ENCODE measurements around the gene OR5B12. TPM values are rescaled to one million over a fixed set of nuclear protein-coding genes. Genes with fewer than 3 reads are reported as not detected.

OR5B12 gene
- not detected for total RNA-seq

DNA sequence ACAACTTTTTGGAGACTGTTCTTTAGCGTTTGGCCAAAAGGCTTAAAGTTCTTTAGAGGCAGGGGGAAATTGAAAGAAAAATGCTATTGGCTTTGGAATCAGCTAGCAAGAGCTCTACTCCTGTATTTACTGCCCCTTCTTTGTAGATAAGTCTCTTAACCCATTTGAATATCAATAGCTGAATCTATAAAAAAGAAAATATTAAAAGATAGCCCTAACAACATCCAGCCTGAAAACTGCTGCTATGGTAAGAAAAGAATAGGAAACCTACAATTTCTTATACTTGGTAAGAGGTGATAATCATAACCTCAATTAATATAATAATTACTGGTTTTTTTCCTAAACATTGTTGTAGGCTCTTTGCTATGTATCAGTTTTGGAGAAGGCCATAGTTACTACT is at the start of gene OR5B12:
OR5B12 (minus strand) TSS at position 101 of the 400 bp plus-strand sequence. CDS start 2,085 bp downstream, outside the sequence.
- no peak within 1 kb of the TSS for H3K4me3 Mint-ChIP-seq
- H3K9me3 Mint-ChIP-seq (ENCODE audit: low read depth), result no peaks in the 10 kb centered on the region
- no peak within 1 kb of the TSS for H3K27ac Mint-ChIP-seq
- no peak for ATAC-seq
- no peaks in the 10 kb centered on the region for H3K4me1 Mint-ChIP-seq
- no peaks in the 10 kb centered on the region for H3K27me3 Mint-ChIP-seq
- CTCF ChIA-PET, result no interaction called here
- no peaks in the 10 kb centered on the region for H3K36me3 Mint-ChIP-seq
- DNase-seq, result no peak

DNA sequence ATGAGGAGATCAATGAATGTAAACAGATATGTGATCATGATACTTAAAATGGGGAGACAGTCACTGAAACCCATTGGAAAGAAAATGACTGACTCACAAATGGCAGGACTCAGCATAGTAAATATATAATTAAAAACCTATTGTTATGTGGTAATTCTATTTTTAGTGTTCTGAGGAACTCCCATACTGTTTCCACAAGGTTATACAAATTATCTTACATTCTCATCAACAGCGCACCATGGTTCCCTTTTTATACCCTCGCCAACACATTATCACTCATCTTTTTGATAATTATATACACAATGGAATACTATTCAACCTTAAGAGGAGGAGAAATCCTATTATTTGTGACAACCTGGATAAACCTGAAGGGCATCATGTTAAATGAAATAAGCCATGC is 48.8 kb upstream of the OR5B12 start:
- H3K4me3 Mint-ChIP-seq, result no peak overlapping the region
- no peak for ATAC-seq

DNA sequence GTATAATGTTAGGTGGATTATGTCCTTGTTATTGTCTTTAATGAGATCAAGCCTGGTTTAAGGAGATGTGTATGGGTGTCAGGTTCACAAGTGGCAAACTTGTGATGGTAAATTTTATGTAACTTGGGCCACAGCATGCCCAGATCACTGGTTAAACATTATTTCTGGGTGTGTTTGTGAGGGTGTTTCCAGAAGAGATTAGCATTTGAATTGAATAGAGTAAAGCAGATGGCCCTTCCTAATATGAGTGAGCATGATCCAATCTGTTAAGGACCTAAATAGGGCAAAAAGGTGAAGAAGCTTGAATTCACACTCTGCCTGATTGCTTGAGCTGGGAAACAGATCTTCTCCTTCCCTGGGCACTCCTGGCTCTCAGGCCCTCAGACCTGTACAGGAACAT is 45.1 kb upstream of the OR5B12 start:
- H3K4me1 Mint-ChIP-seq, result no peaks in the 10 kb centered on the region
- H3K4me3 Mint-ChIP-seq, result no peak overlapping the region
- CTCF ChIA-PET, result no interaction called here
- no peak for DNase-seq
- no peak for ATAC-seq
- H3K27ac Mint-ChIP-seq, result no peak overlapping the region
- no peaks in the 10 kb centered on the region for H3K9me3 Mint-ChIP-seq (ENCODE audit: low read depth)
- H3K36me3 Mint-ChIP-seq, result no peaks in the 10 kb centered on the region
- H3K27me3 Mint-ChIP-seq, result no peaks in the 10 kb centered on the region

More for the DNA sequence above, 48.8 kb upstream of the OR5B12 start:
- CTCF ChIA-PET, result no interaction called here
- DNase-seq, result no peak
- H3K9me3 Mint-ChIP-seq (ENCODE audit: low read depth), result no peaks in the 10 kb centered on the region
- H3K36me3 Mint-ChIP-seq, result peaks cover 8% of the 10 kb centered on the region
- H3K27ac Mint-ChIP-seq, result no peak overlapping the region
- H3K4me1 Mint-ChIP-seq, result peaks cover 2% of the 10 kb centered on the region
- H3K27me3 Mint-ChIP-seq, result no peaks in the 10 kb centered on the region

DNA sequence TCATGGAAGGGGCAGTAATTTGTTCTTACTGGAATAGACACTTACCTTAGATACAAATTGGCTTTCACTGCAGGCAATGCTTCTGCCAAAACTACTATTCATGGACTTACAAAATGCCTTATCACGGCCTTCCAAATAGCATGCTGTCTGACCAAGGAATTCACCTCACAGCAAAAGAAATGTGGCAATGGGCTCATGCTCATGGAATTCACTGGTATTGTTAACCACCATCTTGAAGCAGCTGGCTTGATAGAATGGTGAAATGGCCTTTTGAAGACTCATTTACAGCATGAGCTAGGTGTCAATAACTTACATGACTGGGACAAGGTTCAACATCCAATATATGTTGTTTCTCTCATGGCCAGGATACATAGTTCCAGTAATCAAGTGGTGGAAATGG is 43.9 kb upstream of the OR5B12 start:
- ATAC-seq (no peak), DNase-seq (no peak)
- CTCF ChIA-PET, result no interaction called here
- H3K4me1 Mint-ChIP-seq, result no peaks in the 10 kb centered on the region
- no peak overlapping the region for H3K4me3 Mint-ChIP-seq
- H3K9me3 Mint-ChIP-seq (ENCODE audit: low read depth), result no peaks in the 10 kb centered on the region
- H3K27ac Mint-ChIP-seq, result no peak overlapping the region
- H3K27me3 Mint-ChIP-seq, result no peaks in the 10 kb centered on the region
- no peaks in the 10 kb centered on the region for H3K36me3 Mint-ChIP-seq

DNA sequence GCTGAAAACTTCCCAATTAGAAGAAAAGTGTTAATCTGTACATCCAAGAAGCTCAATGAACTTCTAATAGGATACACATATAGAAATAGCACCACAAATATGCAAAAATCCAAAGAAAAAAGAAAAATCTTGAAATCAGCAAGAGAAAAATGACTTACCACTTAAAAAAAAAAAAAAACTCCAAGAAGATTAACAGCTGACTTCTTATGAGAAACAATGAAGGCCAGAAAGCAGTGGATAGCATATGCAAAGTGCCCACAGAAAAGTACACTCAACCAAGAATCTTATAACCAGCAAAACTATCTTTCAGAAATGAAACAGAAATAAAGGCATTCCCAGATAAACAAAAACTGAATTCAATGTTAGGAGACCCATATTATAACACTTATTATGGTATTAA is 29.9 kb upstream of the OR5B12 start:
- DNase-seq (no peak), ATAC-seq (no peak)
- H3K36me3 Mint-ChIP-seq, result no peaks in the 10 kb centered on the region
- no peaks in the 10 kb centered on the region for H3K27me3 Mint-ChIP-seq
- no peak overlapping the region for H3K27ac Mint-ChIP-seq
- peaks cover 16% of the 10 kb centered on the region for H3K9me3 Mint-ChIP-seq (ENCODE audit: low read depth)
- no peak overlapping the region for H3K4me3 Mint-ChIP-seq
- H3K4me1 Mint-ChIP-seq, result no peaks in the 10 kb centered on the region
- CTCF ChIA-PET, result no interaction called here

DNA sequence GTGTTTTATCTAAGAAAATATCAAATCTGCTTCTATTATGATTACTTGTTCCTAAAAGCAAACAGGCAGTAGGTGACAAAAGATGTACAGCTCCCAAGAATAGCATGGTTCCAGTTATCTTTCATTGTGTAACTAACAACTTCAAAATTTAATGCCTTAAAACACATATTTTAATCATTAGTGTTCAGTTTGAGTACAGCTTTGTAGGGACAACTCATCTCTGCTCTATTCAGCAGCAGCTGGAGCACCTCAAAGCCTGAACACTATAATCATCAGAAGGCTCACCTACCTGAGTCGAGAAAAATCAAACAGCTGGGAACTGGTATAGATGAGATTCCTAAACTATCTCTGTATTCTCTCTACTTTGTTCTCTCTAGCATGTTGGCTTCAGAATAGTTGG is 24.3 kb upstream of the OR5B12 start:
- H3K36me3 Mint-ChIP-seq, result no peaks in the 10 kb centered on the region
- H3K4me3 Mint-ChIP-seq, result no peak overlapping the region
- no peaks in the 10 kb centered on the region for H3K4me1 Mint-ChIP-seq
- no peak for DNase-seq
- H3K27ac Mint-ChIP-seq, result no peak overlapping the region
- CTCF ChIA-PET, result no interaction called here
- no peaks in the 10 kb centered on the region for H3K27me3 Mint-ChIP-seq
- ATAC-seq, result no peak
- H3K9me3 Mint-ChIP-seq (ENCODE audit: low read depth), result peaks cover 5% of the 10 kb centered on the region

DNA sequence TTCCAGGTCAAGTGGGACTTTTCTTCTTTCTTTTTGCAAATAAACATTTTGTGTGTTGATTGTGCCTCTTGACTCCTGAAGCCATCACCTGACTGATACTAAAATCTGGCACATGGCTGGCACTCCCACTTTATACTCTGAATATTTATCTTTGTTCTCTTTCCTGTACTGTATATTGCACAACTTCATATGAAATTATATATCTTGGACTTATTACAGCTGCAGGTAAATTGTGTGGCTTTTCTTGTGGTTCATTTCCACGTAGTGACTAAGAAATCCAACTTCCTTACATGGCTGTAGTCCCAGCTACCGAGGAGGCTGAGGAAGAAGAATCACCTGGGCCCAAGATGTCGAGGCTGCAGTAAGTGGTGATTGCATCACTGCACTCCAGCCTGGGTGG is 23.7 kb upstream of the OR5B12 start:
- Mint-ChIP-seq H3K27me3 (no peaks in the 10 kb centered on the region), H3K36me3 (no peaks in the 10 kb centered on the region), H3K9me3 (ENCODE audit: low read depth) (peaks cover 5% of the 10 kb centered on the region), H3K27ac (no peak overlapping the region), H3K4me1 (no peaks in the 10 kb centered on the region), H3K4me3 (no peak overlapping the region)
- CTCF ChIA-PET, result no interaction called here
- no peak for ATAC-seq
- no peak for DNase-seq

DNA sequence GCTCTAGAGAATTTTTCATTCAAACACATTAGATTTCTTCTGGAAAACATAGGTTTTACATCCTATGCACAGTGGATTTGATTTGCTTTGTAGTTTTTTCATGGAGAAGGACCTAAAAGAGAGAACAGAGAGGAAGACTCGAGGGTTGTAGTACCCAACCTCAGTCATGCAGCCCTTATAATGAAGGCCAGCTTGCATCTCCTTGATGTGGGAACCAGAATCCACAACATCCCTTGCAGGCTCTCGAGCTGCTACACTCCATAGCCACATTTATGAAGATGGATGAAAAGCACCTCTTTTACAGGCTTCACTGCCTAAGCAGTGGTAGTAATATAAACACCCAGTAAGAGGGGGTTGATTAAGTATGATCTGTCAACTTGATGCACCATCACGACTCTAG is 9.5 kb upstream of the OR5B12 start:
- no peak overlapping the region for H3K27ac Mint-ChIP-seq
- DNase-seq, result no peak
- CTCF ChIA-PET, result no interaction called here
- ATAC-seq, result no peak
- no peaks in the 10 kb centered on the region for H3K4me1 Mint-ChIP-seq
- peaks cover 3% of the 10 kb centered on the region for H3K27me3 Mint-ChIP-seq
- H3K9me3 Mint-ChIP-seq (ENCODE audit: low read depth), result no peaks in the 10 kb centered on the region
- H3K36me3 Mint-ChIP-seq, result no peaks in the 10 kb centered on the region
- no peak overlapping the region for H3K4me3 Mint-ChIP-seq

DNA sequence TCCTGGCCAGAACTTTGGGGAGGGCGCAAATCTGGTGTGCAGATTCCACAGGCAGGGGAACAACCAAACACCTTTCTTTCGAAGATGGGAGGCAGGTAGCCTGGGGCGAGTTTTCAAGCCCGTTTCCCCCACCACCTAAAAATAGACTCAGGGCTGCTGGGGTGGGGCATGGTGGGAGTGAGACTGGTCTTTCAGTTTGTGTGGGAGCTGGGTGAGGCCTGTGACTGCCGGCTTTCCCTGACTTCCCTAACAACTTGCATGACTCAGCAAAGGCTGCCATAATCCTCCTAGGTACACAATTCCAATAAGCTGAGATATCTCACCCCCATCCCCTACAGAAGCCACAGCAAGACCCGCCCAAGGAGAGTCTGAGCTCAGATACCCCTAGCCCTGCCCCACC is 4.3 kb upstream of the OR5B12 start:
- CTCF ChIA-PET, result no interaction called here

DNA sequence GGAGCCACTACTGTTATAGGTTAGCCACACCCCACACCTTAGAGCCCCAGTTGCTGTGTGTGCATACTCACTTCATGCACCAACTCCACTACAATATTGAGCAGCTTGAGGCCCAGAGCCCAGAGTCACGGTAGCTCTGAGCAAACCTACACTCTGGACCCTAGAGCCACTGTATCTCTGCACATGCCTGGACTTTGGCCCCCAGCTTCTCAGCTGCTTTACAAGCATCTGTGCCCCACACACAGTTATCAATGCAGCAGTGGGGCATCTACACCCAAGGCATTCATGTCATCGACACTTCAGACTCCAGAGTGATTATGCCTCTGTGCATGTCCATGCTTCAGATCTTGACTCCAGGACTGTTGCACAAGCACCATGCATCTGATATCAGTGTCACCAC is 2.3 kb upstream of the OR5B12 start:
- CTCF ChIA-PET, result no interaction called here
- DNase-seq (no peak), ATAC-seq (no peak)
- H3K27ac Mint-ChIP-seq, result no peak overlapping the region
- H3K27me3 Mint-ChIP-seq, result no peaks in the 10 kb centered on the region
- no peak overlapping the region for H3K4me3 Mint-ChIP-seq
- no peaks in the 10 kb centered on the region for H3K4me1 Mint-ChIP-seq
- no peaks in the 10 kb centered on the region for H3K36me3 Mint-ChIP-seq
- no peaks in the 10 kb centered on the region for H3K9me3 Mint-ChIP-seq (ENCODE audit: low read depth)

More for the DNA sequence above, 4.3 kb upstream of the OR5B12 start:
- no peaks in the 10 kb centered on the region for H3K36me3 Mint-ChIP-seq
- H3K4me1 Mint-ChIP-seq, result no peaks in the 10 kb centered on the region
- no peak overlapping the region for H3K27ac Mint-ChIP-seq
- H3K27me3 Mint-ChIP-seq, result no peaks in the 10 kb centered on the region
- H3K4me3 Mint-ChIP-seq, result no peak overlapping the region
- H3K9me3 Mint-ChIP-seq (ENCODE audit: low read depth), result no peaks in the 10 kb centered on the region
- ATAC-seq (no peak), DNase-seq (no peak)

DNA sequence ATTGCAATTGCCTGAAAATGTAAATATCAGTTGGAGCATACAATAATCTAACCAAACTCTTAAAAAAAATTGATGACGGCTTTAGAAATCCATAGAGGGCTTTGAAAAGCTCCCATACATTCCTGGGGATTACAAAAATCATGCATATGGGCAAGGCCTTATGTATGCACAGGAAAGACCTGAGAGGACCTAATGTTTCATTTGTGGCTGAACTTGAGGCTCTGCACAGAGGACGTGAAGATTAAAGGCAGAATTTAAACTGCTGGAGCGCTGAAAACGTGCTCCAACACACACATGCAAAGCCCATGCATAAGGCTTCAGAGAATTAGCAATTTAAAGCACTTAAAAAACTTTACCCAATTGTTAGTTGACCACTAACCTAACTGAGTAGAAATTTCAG is 3.5 kb downstream of the OR5B12 start:
- Mint-ChIP-seq H3K36me3 (no peaks in the 10 kb centered on the region), H3K27me3 (no peaks in the 10 kb centered on the region), H3K9me3 (ENCODE audit: low read depth) (no peaks in the 10 kb centered on the region), H3K27ac (no peak overlapping the region), H3K4me3 (no peak overlapping the region), H3K4me1 (no peaks in the 10 kb centered on the region)
- CTCF ChIA-PET, result no interaction called here
- ATAC-seq (no peak), DNase-seq (no peak)

DNA sequence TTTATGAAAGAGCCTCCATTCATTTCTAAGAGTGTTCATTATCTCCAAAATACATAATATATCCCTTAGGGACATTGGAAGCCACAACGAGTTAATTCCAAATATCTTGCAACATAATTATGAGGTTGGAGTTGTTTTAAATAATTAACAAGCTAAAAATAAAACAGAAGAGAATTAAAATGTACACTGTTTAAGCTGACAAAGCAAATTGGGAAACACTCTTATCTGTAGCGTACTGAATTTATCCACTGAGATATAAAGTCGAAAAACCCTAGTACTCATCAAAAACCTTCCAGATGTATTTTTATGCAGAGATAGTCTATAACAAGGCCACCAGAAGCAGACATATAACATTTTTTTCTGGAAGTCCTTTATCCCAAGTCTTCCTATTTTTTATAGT is 7.8 kb downstream of the OR5B12 start:
- Mint-ChIP-seq H3K27ac (no peak overlapping the region), H3K4me1 (no peaks in the 10 kb centered on the region), H3K9me3 (ENCODE audit: low read depth) (no peaks in the 10 kb centered on the region), H3K27me3 (peaks cover 3% of the 10 kb centered on the region), H3K4me3 (no peak overlapping the region), H3K36me3 (no peaks in the 10 kb centered on the region)
- CTCF ChIA-PET, result no interaction called here
- ATAC-seq (no peak), DNase-seq (no peak)

DNA sequence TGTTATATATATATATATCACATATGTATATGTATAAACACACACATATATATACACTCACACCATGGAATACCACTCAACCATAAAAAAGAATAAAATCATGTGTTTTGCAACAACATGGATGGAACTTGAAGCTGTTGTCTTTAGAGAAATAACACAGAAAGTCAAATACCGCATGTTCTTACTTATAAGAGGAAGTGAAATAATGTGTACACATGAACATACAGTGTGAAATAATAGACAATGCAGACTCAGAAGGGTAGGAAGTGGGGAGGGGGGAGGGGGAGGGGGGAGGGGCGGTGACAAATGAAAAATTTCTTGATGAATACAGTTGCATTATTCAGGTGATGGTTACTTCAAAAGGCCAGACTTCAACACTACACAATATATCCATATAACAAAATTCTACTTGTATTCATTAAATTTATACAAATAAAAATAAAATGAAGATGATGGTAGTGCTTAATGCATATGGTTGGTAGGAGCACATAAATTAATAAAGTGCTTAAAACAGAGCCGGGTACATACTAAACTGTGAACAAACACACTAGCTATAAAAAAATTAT is 8.3 kb downstream of the OR5B12 start:
- no peak overlapping the region for H3K4me3 Mint-ChIP-seq
- no peaks in the 10 kb centered on the region for H3K9me3 Mint-ChIP-seq (ENCODE audit: low read depth)
- H3K36me3 Mint-ChIP-seq, result no peaks in the 10 kb centered on the region
- ATAC-seq (no peak), DNase-seq (no peak)
- peaks cover 3% of the 10 kb centered on the region for H3K27me3 Mint-ChIP-seq
- H3K4me1 Mint-ChIP-seq, result no peaks in the 10 kb centered on the region
- H3K27ac Mint-ChIP-seq, result no peak overlapping the region
- CTCF ChIA-PET, result no interaction called here

DNA sequence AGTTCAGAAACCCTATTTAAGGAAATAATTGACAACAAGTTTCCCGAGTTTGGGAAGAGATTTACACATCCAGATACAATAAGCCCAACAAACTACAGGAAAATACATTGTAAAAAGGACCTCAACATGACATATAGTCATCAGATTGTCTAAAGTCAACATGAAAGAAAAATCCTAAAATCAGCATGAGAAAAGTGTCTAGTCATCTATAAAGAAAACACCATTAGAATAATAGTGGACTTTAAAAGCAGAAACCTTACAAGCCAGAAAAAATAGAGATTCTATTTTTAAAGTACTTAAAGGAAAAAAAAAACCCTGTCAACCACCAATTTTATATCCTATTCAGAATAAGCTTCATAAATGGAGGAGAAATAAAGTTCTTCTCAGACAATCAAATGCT is 12.8 kb downstream of the OR5B12 start:
- no peak overlapping the region for H3K27ac Mint-ChIP-seq
- no peaks in the 10 kb centered on the region for H3K9me3 Mint-ChIP-seq (ENCODE audit: low read depth)
- no peak for ATAC-seq
- no peak overlapping the region for H3K4me3 Mint-ChIP-seq
- no peak for DNase-seq
- CTCF ChIA-PET, result no interaction called here
- H3K4me1 Mint-ChIP-seq, result no peaks in the 10 kb centered on the region
- H3K27me3 Mint-ChIP-seq, result peaks cover 5% of the 10 kb centered on the region
- no peaks in the 10 kb centered on the region for H3K36me3 Mint-ChIP-seq

DNA sequence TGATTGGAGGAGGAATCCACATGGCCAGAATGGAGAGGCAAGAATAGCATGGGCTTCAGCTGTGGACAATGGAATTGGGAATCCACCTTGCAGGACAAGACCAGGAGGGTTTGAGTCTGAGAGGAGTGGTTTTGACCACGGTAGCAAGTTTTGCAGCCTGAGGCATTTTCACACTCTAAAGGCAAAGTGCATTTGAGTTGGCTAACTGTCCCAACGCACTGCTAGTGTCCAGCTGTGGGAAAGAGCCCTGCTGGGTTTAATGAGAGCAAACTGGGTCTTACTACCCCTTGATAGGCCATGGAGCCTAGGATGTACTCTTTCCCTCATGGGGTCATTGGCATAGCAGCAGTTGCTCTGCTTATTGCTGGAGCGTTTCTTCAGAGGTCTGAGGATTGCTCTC is 14.0 kb downstream of the OR5B12 start, which contains the start of gene OR5B2:
OR5B2 (minus strand) TSS at position 101 of the 400 bp plus-strand sequence. CDS start 4,860 bp downstream, outside the sequence.
- CTCF ChIA-PET, result no interaction called here
- no peak for DNase-seq
- no peak for ATAC-seq
- no peaks in the 10 kb centered on the region for H3K9me3 Mint-ChIP-seq (ENCODE audit: low read depth)
- H3K27ac Mint-ChIP-seq, result no peak within 1 kb of the TSS
- no peaks in the 10 kb centered on the region for H3K36me3 Mint-ChIP-seq
- peaks cover 6% of the 10 kb centered on the region for H3K27me3 Mint-ChIP-seq
- no peaks in the 10 kb centered on the region for H3K4me1 Mint-ChIP-seq
- H3K4me3 Mint-ChIP-seq, result no peak within 1 kb of the TSS

All from activated CD8-positive, alpha-beta memory T cell treated with anti-CD3 and anti-CD28 coated beads, Interleukin-2, amount 10 ng/mL, durations not matched to agents 7 days and 5 days (primary cell).